A549 treated with AZD9567 at 1 μM for 4 hours (cell line): ENCODE measurements around the gene VAX1. TPM values are rescaled to one million over a fixed set of nuclear protein-coding genes. Genes with fewer than 3 reads are reported as not detected.

ENCODE experiments used
- total RNA-seq: library from RNA; stranded (reverse); fragments of 200-300 nt; extraction: Qiagen RNA extraction; gene quantifications from 5 replicates; pipeline ENCODE4 v1.2.3, GENCODE V29; 2022; ENCODE audit not compliant: insufficient read depth

Gene VAX1
- total RNA-seq = 0.99 to 1.3 TPM (median 1.1 TPM) in 4 of 5 replicates, not detected in the other

GRCh38 chr10:117137911-117138642 is at the start of gene VAX1:
TSS of gene VAX1 (minus strand) at chr10:117138270. CDS start at chr10:117138056, 214 bp downstream.

Other genes starting within 250 kb of the VAX1 start
- gene SHTN1, start 133.1 kb downstream of the VAX1 start, total RNA-seq = 20.1 to 35.3 TPM (median 25.9 TPM) in 5 replicates
- not detected in 5 replicates for gene KCNK18, start 59.2 kb upstream of the VAX1 start, total RNA-seq
- gene SLC18A2, start 102.8 kb upstream of the VAX1 start, total RNA-seq = 0.02 to 0.08 TPM (median 0.02 TPM) in 3 of 5 replicates, not detected in the others
- 18.7 to 41.6 TPM (median 22.8 TPM) in 5 replicates for gene PDZD8, start 237.2 kb upstream of the VAX1 start, total RNA-seq